ENCODE measurements around the gene VPS35. TPM values are rescaled to one million over a fixed set of nuclear protein-coding genes. Genes with fewer than 3 reads are reported as not detected.
A peak's percentile ranks its signal among the peaks of the same experiment; 100 is the strongest.
"Not testable (repeated sequence)": the region's sequence is repeated elsewhere in the genome, so short reads cannot be mapped to it uniquely, and the experiment has no call there.

VPS35 gene
- total RNA-seq, 4 donors from 2014 or later, result 48.1 to 96.2 (median 56.1) TPM

DNA sequence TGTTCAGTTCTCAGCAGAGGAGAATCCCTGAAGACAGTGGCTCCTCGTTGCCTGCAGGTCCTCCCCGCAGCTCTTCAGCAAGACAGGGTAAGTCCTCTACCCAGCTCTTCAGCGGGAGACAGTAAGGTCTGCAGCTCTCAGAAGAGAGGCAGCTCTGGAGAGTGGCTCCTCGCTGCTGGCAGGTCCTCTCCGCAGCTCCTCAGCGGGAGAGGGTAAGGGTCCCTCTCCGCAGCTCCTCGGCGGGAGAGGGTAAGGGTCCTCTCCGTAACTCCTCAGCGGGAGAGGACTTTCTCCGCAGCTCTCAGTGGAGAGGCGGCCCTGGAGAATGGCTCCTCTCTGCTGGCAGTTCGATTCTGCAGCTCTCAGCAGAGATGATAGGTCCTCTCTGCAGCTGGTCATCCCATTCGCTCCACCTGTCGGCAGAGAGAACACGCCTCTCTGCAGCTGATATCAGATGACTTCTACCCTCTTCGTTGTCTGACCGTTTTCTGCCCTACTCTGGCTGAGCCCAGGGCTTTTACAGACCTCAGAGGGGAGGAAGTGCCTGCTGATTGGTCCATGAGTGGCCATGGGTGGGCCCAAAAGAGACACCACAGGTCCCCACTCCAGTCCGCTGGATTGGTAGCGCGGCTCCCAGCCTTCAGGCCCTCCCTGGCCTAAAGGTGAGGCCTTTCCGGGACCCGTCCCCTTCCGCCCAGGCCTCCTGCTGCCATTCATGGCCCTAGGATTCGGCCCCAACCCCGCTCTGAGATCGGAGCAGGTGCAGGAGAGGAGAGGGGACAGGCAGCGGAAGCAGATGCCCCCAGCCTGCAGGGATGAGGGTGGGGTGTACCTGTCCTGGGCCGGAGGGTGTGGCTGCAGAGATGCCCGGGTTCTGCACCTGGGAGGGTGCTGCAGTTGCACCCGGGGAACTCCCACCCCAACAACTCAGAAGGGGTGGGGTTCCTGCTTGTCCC is 55.9 kb downstream of the VPS35 start:
- no peaks in the 10 kb centered on the region for H3K9me3 ChIP-seq
- no peaks in the 10 kb centered on the region for H3K27me3 ChIP-seq
- no peaks in the 10 kb centered on the region for H3K36me3 ChIP-seq
- no peak overlapping the region for H3K27ac ChIP-seq
- DNase-seq, result no peak
- no peaks in the 10 kb centered on the region for H3K4me1 ChIP-seq
- H3K4me3 ChIP-seq, result no peak overlapping the region
- TF ChIP-seq POLR2A (IDR thresholded peaks at IDR 0.05), result no peak
- TF ChIP-seq CTCF (IDR thresholded peaks at IDR 0.05), result no peak

DNA sequence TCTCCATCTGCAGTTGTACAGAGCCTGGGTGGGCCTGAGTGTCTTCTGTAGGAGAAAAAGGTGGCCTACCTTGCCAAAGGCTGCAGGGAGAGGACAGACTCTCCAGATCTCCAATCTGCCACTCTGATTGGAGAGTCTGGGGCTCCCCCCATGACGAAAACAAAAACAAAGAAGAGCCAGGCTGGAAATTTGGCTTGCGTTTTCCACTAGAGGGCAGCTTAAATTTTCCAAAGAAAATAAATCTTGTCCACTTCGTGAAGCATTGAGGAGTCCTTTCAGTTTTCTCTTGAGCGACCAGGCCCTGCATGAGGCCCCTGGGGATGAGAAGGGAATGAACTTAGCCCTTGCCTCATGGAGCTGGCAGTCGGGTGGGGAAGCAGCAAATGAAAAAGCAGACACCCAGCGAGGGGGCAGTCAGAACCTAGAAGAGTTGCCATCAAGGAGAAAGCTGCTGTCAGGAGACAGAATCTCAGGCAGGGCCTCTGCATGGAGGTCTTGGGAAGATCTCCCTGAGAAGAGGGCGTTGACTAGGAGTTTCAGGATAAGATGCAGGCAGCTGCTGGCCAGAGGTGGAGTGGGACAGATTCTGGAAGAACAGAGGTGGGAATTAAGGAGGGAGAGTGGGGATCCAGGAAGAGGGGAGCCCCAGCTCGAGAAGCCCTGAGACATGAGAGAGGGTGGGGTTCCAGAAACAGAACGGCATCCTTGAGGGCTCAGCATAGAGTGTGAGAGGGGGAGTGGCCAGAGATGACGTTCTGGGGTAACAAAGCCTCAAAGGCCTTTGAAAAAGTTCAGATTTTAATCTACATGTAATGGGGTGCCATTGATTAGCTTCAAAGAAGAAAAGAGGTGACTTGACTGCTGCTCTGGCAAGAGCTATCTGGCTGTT is 59.4 kb downstream of the VPS35 start:
- Histone ChIP-seq H3K27ac (no peak overlapping the region), H3K4me1 (no peaks in the 10 kb centered on the region)
- DNase-seq, result no peak

GRCh38 chr16:46627746-46628145 is 61.2 kb downstream of the VPS35 start:
- no peak for TF ChIP-seq POLR2A (IDR thresholded peaks at IDR 0.05)
- TF ChIP-seq CTCF (IDR thresholded peaks at IDR 0.05), result no peak
- DNase-seq, result no peak
- H3K27me3 ChIP-seq, result no peaks in the 10 kb centered on the region
- H3K9me3 ChIP-seq, result no peaks in the 10 kb centered on the region
- no peak overlapping the region for H3K4me3 ChIP-seq
- no peaks in the 10 kb centered on the region for H3K36me3 ChIP-seq
- H3K27ac ChIP-seq, result no peak overlapping the region
- H3K4me1 ChIP-seq, result no peaks in the 10 kb centered on the region

More for the DNA sequence above, 59.4 kb downstream of the VPS35 start:
- no peaks in the 10 kb centered on the region for H3K27me3 ChIP-seq
- H3K9me3 ChIP-seq, result no peaks in the 10 kb centered on the region
- no peaks in the 10 kb centered on the region for H3K36me3 ChIP-seq
- TF ChIP-seq CTCF (IDR thresholded peaks at IDR 0.05), result peak in 1 of 6 experiments; percentile 8
- no peak for TF ChIP-seq POLR2A (IDR thresholded peaks at IDR 0.05)
- H3K4me3 ChIP-seq, result no peak overlapping the region

- H3K9me3 ChIP-seq, H3K27me3 ChIP-seq, H3K4me1 ChIP-seq, H3K4me3 ChIP-seq, H3K36me3 ChIP-seq, DNase-seq, H3K27ac ChIP-seq: not testable (repeated sequence)
These were observed 62.3 kb downstream of the VPS35 start for GRCh38 chr16:46626681-46627080.

DNA sequence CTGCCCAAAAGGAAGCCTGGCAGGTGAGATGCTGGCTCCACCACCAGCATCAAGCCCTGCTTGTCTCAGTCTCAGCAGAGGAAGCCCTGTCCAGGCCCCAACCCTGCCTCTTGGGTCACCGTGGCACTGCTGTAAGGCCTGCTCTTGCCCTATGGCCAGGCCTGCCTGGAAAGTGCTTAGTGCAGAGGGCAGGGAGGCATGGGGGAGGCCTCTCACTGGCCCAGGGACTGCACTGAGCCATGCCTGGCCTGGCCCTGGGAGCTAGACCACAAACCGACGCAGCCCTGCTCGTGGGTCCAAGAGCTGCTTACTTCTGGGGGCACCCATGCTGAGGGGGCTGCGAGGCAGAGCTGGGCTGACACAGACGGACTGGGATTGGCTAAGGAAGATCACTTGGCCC is 64.1 kb downstream of the VPS35 start:
- not testable (repeated sequence) for H3K4me1 ChIP-seq, H3K9me3 ChIP-seq, H3K27me3 ChIP-seq, H3K27ac ChIP-seq, H3K36me3 ChIP-seq, DNase-seq, H3K4me3 ChIP-seq

GRCh38 chr16:46623707-46624106 is 65.3 kb downstream of the VPS35 start:
- not testable (repeated sequence) for H3K36me3 ChIP-seq, DNase-seq, H3K27ac ChIP-seq, H3K4me3 ChIP-seq, H3K9me3 ChIP-seq, H3K4me1 ChIP-seq, H3K27me3 ChIP-seq

DNA sequence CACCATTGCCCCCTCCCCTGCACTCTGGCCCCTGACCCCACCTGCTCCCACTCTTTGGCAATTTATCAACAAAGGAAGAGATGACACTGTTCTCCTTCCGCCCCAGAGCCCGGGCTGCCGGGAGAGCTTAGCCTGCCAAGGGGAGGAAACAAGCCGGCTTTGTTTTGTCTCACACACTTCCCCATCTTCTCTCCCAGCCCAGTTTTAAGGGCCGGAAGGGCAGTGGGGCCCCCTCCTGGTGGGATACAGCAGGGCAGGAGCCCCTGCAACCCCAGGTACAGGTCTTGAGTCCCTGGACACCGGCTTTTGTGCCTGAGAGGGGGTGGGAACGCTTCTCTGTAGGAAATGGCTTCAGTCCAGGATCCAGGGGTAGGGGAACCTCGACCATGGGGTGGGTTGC is 65.7 kb downstream of the VPS35 start:
- not testable (repeated sequence) for H3K4me1 ChIP-seq, H3K27ac ChIP-seq, DNase-seq, H3K4me3 ChIP-seq, H3K27me3 ChIP-seq, H3K9me3 ChIP-seq, H3K36me3 ChIP-seq
